Uterus (tissue), 2 donors: ENCODE measurements around the gene PUS10.

Experiments used
- CTCF ChIP-seq, 4 experiments: fragments of 200-600 bp in 2 of 4; fragments of 450-650 bp in 2 of 4; sonication (generic) in 2 of 4; IDR thresholded peaks; one replicate each; pipeline ENCODE4 v1.5.1; 2016 to 2019; ENCODE audit warnings: antibody characterized with exemption in 4 of 4, mild to moderate bottlenecking in 2 of 4, moderate library complexity in 1 of 4
- POLR2A ChIP-seq, 2 donors: fragments of 450-650 bp; IDR thresholded peaks; one replicate each; pipeline ENCODE4 v1.6.1; 2016; ENCODE audit warnings: antibody characterized with exemption in 2 of 2, mild to moderate bottlenecking in 1 of 2, moderate library complexity in 1 of 2

- TF ChIP-seq CTCF (IDR thresholded peaks at IDR 0.05) = no peak
- no peak for TF ChIP-seq POLR2A (IDR thresholded peaks at IDR 0.05)
Measured at GRCh38 chr2:60925994-60926740, 91.9 kb downstream of the PUS10 start.
